ENCODE measurements around the gene POTEH.
"Not testable (repeated sequence)": the region's sequence is repeated elsewhere in the genome, so short reads cannot be mapped to it uniquely, and the experiment has no call there.

- TF ChIP-seq POLR2A (IDR thresholded peaks at IDR 0.05; ENCODE audit: extremely low read depth, insufficient read length); CTCF (IDR thresholded peaks at IDR 0.05; ENCODE audit: low read depth, low read length): not testable (repeated sequence)
These were observed 71.4 kb downstream of the POTEH start for GRCh38 chr22:15761151-15761777.
